ENCODE measurements around the gene IRX4. TPM values are rescaled to one million over a fixed set of nuclear protein-coding genes. Genes with fewer than 3 reads are reported as not detected.

IRX4 gene
- total RNA-seq, 1 donor from 2014 or later, result not detected

GRCh38 chr5:1867114-1867814 lies 15.5 kb downstream of the IRX4 start:
- ChIA-PET POLR2A (no interaction called here), CTCF (no interaction called here)
- intact Hi-C loops (cut with micrococcal nuclease), result no loop called here
- DNase-seq (no peak), ATAC-seq (ENCODE audit: low read depth) (no peak)
- Mint-ChIP-seq H3K27ac (no peak overlapping the region), H3K27me3 (peaks cover 39% of the 10 kb centered on the region), H3K9me3 (no peaks in the 10 kb centered on the region), H3K36me3 (ENCODE audit: low read depth) (no peaks in the 10 kb centered on the region), H3K4me3 (no peak overlapping the region), H3K4me1 (no peaks in the 10 kb centered on the region)
- TF ChIP-seq CTCF (IDR thresholded peaks at IDR 0.05), result no peak

- POLR2A ChIA-PET, result no interaction called here
- no peak overlapping the region for H3K27ac Mint-ChIP-seq
- ATAC-seq (ENCODE audit: low read depth), result no peak
Observed at GRCh38 chr5:1865948-1866347, 16.8 kb downstream of the IRX4 start.

GRCh38 chr5:1865486-1865885 lies 17.2 kb downstream of the IRX4 start:
- Mint-ChIP-seq H3K27me3 (peaks cover 36% of the 10 kb centered on the region), H3K36me3 (ENCODE audit: low read depth) (no peaks in the 10 kb centered on the region), H3K9me3 (no peaks in the 10 kb centered on the region)

More at GRCh38 chr5:1865948-1866347, 16.8 kb downstream of the IRX4 start:
- Mint-ChIP-seq H3K36me3 (ENCODE audit: low read depth) (no peaks in the 10 kb centered on the region), H3K9me3 (no peaks in the 10 kb centered on the region), H3K4me3 (no peak overlapping the region), H3K27me3 (peaks cover 36% of the 10 kb centered on the region), H3K4me1 (no peaks in the 10 kb centered on the region)
- intact Hi-C loops (cut with micrococcal nuclease), result no loop called here
- TF ChIP-seq CTCF (IDR thresholded peaks at IDR 0.05), result no peak
- DNase-seq, result no peak
- CTCF ChIA-PET, result no interaction called here

GRCh38 chr5:1864896-1865440 lies 17.8 kb downstream of the IRX4 start:
- intact Hi-C loops (cut with micrococcal nuclease), result no loop called here
- no peaks in the 10 kb centered on the region for H3K4me1 Mint-ChIP-seq
- ChIA-PET CTCF (no interaction called here), POLR2A (no interaction called here)
- ATAC-seq (ENCODE audit: low read depth) (no peak), DNase-seq (no peak)
- H3K9me3 Mint-ChIP-seq, result no peaks in the 10 kb centered on the region
- H3K27me3 Mint-ChIP-seq, result peaks cover 36% of the 10 kb centered on the region
- no peak overlapping the region for H3K4me3 Mint-ChIP-seq
- TF ChIP-seq CTCF (IDR thresholded peaks at IDR 0.05), result no peak
- no peak overlapping the region for H3K27ac Mint-ChIP-seq
- H3K36me3 Mint-ChIP-seq (ENCODE audit: low read depth), result no peaks in the 10 kb centered on the region

More at GRCh38 chr5:1865486-1865885, 17.2 kb downstream of the IRX4 start:
- Mint-ChIP-seq H3K27ac (no peak overlapping the region), H3K4me3 (no peak overlapping the region), H3K4me1 (no peaks in the 10 kb centered on the region)
- intact Hi-C loops (cut with micrococcal nuclease), result no loop called here
- DNase-seq (no peak), ATAC-seq (ENCODE audit: low read depth) (no peak)
- no peak for TF ChIP-seq CTCF (IDR thresholded peaks at IDR 0.05)
- ChIA-PET POLR2A (no interaction called here), CTCF (no interaction called here)

GRCh38 chr5:1860949-1861348 lies 21.8 kb downstream of the IRX4 start:
- no peaks in the 10 kb centered on the region for H3K4me1 Mint-ChIP-seq
- POLR2A ChIA-PET, result no interaction called here

More at GRCh38 chr5:1860949-1861348, 21.8 kb downstream of the IRX4 start:
- CTCF ChIA-PET, result no interaction called here
- Mint-ChIP-seq H3K27ac (no peak overlapping the region), H3K9me3 (no peaks in the 10 kb centered on the region), H3K4me3 (no peak overlapping the region), H3K36me3 (ENCODE audit: low read depth) (no peaks in the 10 kb centered on the region), H3K27me3 (peaks cover 19% of the 10 kb centered on the region)
- no peak for ATAC-seq (ENCODE audit: low read depth)
- DNase-seq, result no peak
- intact Hi-C loops (cut with micrococcal nuclease), result no loop called here
- TF ChIP-seq CTCF (IDR thresholded peaks at IDR 0.05), result no peak
